Calu3 (cell line): ENCODE measurements around the gene TUBGCP2. TPM values are rescaled to one million over a fixed set of nuclear protein-coding genes. Genes with fewer than 3 reads are reported as not detected.

ENCODE experiments used
- BruUV-seq: library from RNA; stranded (reverse); fragments of 400-500 nt; replicated peaks from 2 replicates; lab custom pipeline; 2021; lab: Mats Ljungman, UMichigan
- CTCF ChIA-PET: fragments of 300-600 bp; sonication (Branson Sonifier 250); formaldehyde crosslinking; loops from one replicate; lab custom pipeline; 2022; ENCODE audit warnings: antibody characterized with exemption; lab: Charles Lee
- DNase-seq: peaks from one replicate; pipeline ENCODE4 v3.0.0; 2022
- H3K27ac Mint-ChIP-seq: one replicate; pipeline ENCODE4 v1.8.0; 2022; ENCODE audit warnings: mixed read lengths; ENCODE audit not compliant: unreplicated experiment
- H3K27me3 Mint-ChIP-seq: one replicate; pipeline ENCODE4 v1.8.0; 2022; ENCODE audit warnings: mixed read lengths; ENCODE audit not compliant: unreplicated experiment
- H3K36me3 Mint-ChIP-seq: one replicate; pipeline ENCODE4 v1.8.0; 2022; ENCODE audit warnings: mild to moderate bottlenecking, moderate library complexity, mixed read lengths; ENCODE audit not compliant: insufficient read depth, unreplicated experiment
- H3K4me1 Mint-ChIP-seq: one replicate; pipeline ENCODE4 v1.8.0; 2022; ENCODE audit warnings: mild to moderate bottlenecking, low read depth, mixed read lengths; ENCODE audit not compliant: unreplicated experiment
- H3K4me3 Mint-ChIP-seq: one replicate; pipeline ENCODE4 v1.8.0; 2022; ENCODE audit warnings: mild to moderate bottlenecking, low read depth, moderate library complexity, mixed read lengths; ENCODE audit not compliant: unreplicated experiment
- H3K9me3 Mint-ChIP-seq: one replicate; pipeline ENCODE4 v1.8.0; 2022; ENCODE audit warnings: low read depth, mixed read lengths; ENCODE audit not compliant: unreplicated experiment
- intact Hi-C: fragments of 100-400 bp; cut with micrococcal nuclease; formaldehyde crosslinking; loops from one replicate; pipeline ENCODE4 v1.10.0; 2022; ENCODE audit not compliant: unreplicated experiment
- total RNA-seq: library from RNA; stranded (reverse); gene quantifications from 2 replicates; pipeline ENCODE4 v1.2.3, GENCODE V29; 2022
- TF ChIP-seq, protein P1 (sequence below): fragments of 200-600 bp; IDR thresholded peaks from one replicate; pipeline ENCODE4 v1.8.0; 2022; ENCODE audit warnings: antibody characterized with exemption; ENCODE audit not compliant: unreplicated experiment

Gene TUBGCP2
- total RNA-seq, 1 experiment from 2014 or later = 47.2 TPM

DNA sequence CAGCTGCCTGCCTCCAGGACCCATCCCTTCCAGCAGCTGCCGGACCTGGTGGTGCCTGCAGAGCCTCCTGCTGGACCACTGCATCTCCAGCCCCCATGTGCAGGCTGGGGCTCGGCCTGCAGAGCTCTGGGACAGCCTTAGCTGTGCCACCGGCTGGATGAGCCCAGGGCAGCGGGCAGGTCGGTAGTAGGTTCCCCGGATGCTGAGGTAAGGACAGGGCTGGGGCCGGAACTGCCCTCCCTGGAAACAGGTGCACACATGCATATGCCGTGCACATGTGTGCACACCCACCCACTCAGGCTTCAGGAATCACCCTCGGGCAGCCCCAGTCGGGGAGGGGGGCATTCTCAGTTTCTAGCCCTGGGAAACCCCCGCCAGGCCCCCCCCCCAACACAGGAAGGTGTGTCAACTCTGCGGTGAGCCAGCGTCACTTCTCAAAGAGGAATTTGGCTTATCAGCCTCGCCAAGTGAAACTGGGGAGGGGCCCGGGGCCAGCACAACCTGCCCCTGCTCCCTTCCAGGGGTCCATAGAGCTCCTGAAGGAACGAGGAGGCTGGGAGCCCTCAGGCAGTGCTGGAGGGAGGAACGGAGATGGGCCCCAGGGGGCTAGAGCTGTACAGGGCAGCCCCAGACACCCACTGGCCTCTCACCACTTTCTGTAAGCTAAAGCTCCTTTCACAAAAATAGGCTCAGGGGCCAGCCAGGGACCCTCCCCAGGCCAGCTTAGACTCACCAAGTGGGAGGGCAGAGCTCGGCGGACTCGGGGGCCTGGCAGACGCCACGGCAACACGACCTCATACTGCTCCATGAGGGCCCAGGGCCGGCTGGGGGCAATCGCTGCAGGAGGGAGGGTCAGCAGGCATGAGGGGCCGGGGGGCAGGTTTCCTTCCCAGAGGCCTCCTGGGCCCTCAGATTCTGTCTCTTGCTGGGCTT is 33.7 kb downstream of the TUBGCP2 start:
- CTCF ChIA-PET = interaction anchor here (2.1 kb wide), 1 partner anchor 18 kb away, joined by 7 read pairs; no protein-coding TSS in a partner anchor
- H3K36me3 Mint-ChIP-seq = peaks cover 34% of the 10 kb centered on the region
- TF ChIP-seq, protein P1, sequence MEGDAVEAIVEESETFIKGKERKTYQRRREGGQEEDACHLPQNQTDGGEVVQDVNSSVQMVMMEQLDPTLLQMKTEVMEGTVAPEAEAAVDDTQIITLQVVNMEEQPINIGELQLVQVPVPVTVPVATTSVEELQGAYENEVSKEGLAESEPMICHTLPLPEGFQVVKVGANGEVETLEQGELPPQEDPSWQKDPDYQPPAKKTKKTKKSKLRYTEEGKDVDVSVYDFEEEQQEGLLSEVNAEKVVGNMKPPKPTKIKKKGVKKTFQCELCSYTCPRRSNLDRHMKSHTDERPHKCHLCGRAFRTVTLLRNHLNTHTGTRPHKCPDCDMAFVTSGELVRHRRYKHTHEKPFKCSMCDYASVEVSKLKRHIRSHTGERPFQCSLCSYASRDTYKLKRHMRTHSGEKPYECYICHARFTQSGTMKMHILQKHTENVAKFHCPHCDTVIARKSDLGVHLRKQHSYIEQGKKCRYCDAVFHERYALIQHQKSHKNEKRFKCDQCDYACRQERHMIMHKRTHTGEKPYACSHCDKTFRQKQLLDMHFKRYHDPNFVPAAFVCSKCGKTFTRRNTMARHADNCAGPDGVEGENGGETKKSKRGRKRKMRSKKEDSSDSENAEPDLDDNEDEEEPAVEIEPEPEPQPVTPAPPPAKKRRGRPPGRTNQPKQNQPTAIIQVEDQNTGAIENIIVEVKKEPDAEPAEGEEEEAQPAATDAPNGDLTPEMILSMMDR = no peak
- H3K4me1 Mint-ChIP-seq = peaks cover 10% of the 10 kb centered on the region
- peak; percentile 43 for DNase-seq
- H3K4me3 Mint-ChIP-seq = peak overlapping the region; percentile 64
- no TSS peak for BruUV-seq
- intact Hi-C loops = no loop called here
- no peaks in the 10 kb centered on the region for H3K9me3 Mint-ChIP-seq
- no peak overlapping the region for H3K27ac Mint-ChIP-seq
- H3K27me3 Mint-ChIP-seq = no peaks in the 10 kb centered on the region

DNA sequence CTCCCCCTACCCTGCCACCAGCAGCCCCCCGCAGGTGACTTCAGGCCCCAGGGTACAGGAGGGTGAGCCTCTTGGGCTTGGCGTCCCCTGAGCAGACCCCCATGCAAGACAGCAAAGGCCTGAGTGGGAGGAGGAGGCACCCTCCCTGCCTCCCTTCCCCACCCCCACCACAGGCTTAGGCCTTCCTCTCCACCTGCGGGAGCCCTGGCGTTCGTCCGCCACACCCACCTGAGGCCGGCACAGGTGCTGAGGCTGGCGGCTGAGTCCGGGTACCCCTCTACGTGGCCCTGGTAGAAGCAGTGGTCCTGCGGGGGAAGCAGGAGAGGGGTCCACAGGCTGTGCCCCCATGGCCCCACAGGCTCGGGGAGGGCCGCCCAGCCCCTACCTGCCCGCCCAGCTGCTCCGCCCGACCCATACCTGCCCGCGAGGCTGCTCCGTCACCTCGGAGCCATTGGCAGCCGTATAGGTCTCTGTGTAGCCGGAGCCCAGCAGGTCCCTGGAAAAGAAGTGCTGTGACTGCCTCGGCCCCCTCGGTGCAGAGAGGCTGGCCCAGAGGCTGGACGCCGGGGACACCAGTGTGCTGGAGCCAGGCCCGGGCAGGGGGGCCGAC is 35.0 kb downstream of the TUBGCP2 start:
- DNase-seq = no peak
- Mint-ChIP-seq H3K27me3 (no peaks in the 10 kb centered on the region), H3K36me3 (peaks cover 33% of the 10 kb centered on the region), H3K9me3 (no peaks in the 10 kb centered on the region), H3K4me3 (no peak overlapping the region), H3K27ac (no peak overlapping the region), H3K4me1 (peaks cover 7% of the 10 kb centered on the region)
- no TSS peak for BruUV-seq
- CTCF ChIA-PET = no interaction called here
- TF ChIP-seq, protein P1 = no peak
- intact Hi-C loops = no loop called here

DNA sequence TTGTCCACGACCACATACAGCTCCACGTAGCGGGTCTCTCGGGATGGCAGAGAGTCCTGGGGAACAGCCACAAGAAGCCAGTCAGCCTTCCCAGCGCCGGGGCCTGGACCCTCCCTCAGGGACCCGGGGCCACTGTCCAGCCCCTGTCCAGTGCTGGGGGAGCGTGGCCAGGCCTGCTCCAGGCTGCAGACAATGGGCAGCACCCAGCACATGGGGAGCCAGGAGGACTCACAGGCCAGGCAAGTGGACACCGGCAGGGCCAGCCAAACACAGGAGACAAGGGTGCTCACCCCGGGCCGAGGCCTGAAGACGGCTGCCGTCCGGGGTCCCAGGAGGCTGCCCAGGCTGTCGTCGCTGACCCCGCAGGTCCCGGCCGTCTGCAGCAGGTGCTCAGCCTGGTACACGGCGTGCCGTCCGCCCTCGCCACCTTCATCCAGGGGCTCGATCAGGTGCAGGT is 35.7 kb downstream of the TUBGCP2 start:
- no peak for DNase-seq
- Mint-ChIP-seq H3K4me1 (peaks cover under 1% of the 10 kb centered on the region), H3K4me3 (no peak overlapping the region), H3K9me3 (no peaks in the 10 kb centered on the region), H3K36me3 (peaks cover 28% of the 10 kb centered on the region), H3K27ac (no peak overlapping the region), H3K27me3 (no peaks in the 10 kb centered on the region)
- BruUV-seq = no TSS peak
- TF ChIP-seq, protein P1 = no peak
- CTCF ChIA-PET = no interaction called here
- intact Hi-C loops = no loop called here

DNA sequence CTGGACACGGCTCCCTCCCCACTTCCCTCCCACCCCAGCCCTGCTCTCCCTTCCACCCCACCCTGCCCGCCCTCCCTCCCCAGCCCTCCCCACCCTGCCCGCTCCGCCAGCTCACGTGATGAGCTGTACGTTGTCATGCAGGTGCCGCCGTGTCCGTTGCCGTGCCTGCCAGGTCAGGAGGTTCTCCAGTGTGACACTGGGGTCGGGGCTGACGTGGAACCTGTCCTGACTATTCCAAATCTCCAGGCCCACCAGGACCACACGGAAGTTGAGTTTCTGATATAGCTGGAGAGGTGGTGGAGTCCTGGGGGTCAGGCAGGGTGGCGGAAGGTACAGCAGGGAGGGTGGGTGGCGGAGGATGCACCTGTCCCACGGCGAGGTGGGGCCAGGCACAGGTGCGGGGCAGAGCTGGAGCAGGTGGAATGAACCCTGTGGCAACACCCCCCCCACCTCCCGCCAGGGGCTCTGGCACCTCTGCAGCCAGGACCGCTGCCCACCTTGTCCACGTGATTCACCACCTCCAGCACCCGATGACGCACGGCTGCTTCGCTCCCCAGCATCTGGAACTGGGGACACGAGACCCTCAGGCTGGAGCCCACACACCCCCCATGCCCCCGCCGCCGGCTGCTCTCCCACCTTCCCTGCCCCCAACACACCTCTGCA is 36.2 kb downstream of the TUBGCP2 start:
- H3K27ac Mint-ChIP-seq = no peak overlapping the region
- intact Hi-C loops = no loop called here
- CTCF ChIA-PET = no interaction called here
- BruUV-seq = no TSS peak
- TF ChIP-seq, protein P1 = no peak
- H3K27me3 Mint-ChIP-seq = no peaks in the 10 kb centered on the region
- no peaks in the 10 kb centered on the region for H3K9me3 Mint-ChIP-seq
- no peak for DNase-seq
- no peak overlapping the region for H3K4me3 Mint-ChIP-seq
- H3K4me1 Mint-ChIP-seq = no peaks in the 10 kb centered on the region
- H3K36me3 Mint-ChIP-seq = peaks cover 24% of the 10 kb centered on the region
